Smooth muscle cell of the brain vasculature (primary cell): ENCODE data around the gene MT1G.
"Not testable (repeated sequence)": the region's sequence is repeated elsewhere in the genome, so short reads cannot be mapped to it uniquely, and the experiment has no call there.

Source experiments
- DNase-seq: peaks from one replicate; pipeline ENCODE4 v3.0.0-alpha.2; 2012; ENCODE audit warnings: low read depth, low spot score

The MT1G gene

GRCh38 chr16:56684926-56685590 is 17.2 kb upstream of the MT1G start:
- DNase-seq, result no peak

- no peak for DNase-seq
These were observed 16.5 kb upstream of the MT1G start for GRCh38 chr16:56684256-56684925.

GRCh38 chr16:56683424-56684172 is 15.7 kb upstream of the MT1G start:
- no peak for DNase-seq

- no peak for DNase-seq
These were observed 15.0 kb upstream of the MT1G start for GRCh38 chr16:56682703-56683397.

- DNase-seq, result no peak
These were observed 14.3 kb upstream of the MT1G start, which contains the start of gene MT1X for GRCh38 chr16:56681939-56682702. TSS of gene MT1X (plus strand) at chr16:56682470. CDS start at chr16:56682541, 71 bp downstream.

- no peak for DNase-seq
These were observed 12.0 kb upstream of the MT1G start for GRCh38 chr16:56679818-56680217.

GRCh38 chr16:56679078-56679730 is 11.3 kb upstream of the MT1G start:
- no peak for DNase-seq

GRCh38 chr16:56677474-56677873 is 9.6 kb upstream of the MT1G start:
- no peak for DNase-seq

- no peak for DNase-seq
These were observed 7.9 kb upstream of the MT1G start for GRCh38 chr16:56675685-56676210.

GRCh38 chr16:56674570-56674969 is 6.7 kb upstream of the MT1G start:
- not testable (repeated sequence) for DNase-seq

GRCh38 chr16:56673921-56674320 is 6.1 kb upstream of the MT1G start:
- DNase-seq, result no peak

- no peak for DNase-seq
These were observed 5.1 kb upstream of the MT1G start for GRCh38 chr16:56672761-56673536.

- not testable (repeated sequence) for DNase-seq
These were observed 4.3 kb upstream of the MT1G start for GRCh38 chr16:56672171-56672570.

GRCh38 chr16:56671691-56672090 is 3.8 kb upstream of the MT1G start:
- not testable (repeated sequence) for DNase-seq

- no peak for DNase-seq
These were observed 2.7 kb upstream of the MT1G start for GRCh38 chr16:56670620-56670934.

GRCh38 chr16:56669840-56670619 is 2.2 kb upstream of the MT1G start:
- no peak for DNase-seq

GRCh38 chr16:56669005-56669839 is 1.4 kb upstream of the MT1G start, which contains the start of gene MT1H:
TSS of gene MT1H (plus strand) at chr16:56669814. CDS start at chr16:56669885, 71 bp downstream.
- no peak for DNase-seq
